DMS53 treated with DMSO at 0.1 percent for 48 hours (cell line): ENCODE results near the gene SGPP1.
"Not testable (repeated sequence)": the region's sequence is repeated elsewhere in the genome, so short reads cannot be mapped to it uniquely, and the experiment has no call there.

ENCODE experiments used
- DNase-seq: peaks from one replicate; lab custom pipeline; 2025; ENCODE audit not compliant: unreplicated experiment; lab: John Stamatoyannopoulos, UW

SGPP1 gene

GRCh38 chr14:63726499-63726898 is 1.4 kb downstream of the SGPP1 start:
- DNase-seq, result no peak

DNA sequence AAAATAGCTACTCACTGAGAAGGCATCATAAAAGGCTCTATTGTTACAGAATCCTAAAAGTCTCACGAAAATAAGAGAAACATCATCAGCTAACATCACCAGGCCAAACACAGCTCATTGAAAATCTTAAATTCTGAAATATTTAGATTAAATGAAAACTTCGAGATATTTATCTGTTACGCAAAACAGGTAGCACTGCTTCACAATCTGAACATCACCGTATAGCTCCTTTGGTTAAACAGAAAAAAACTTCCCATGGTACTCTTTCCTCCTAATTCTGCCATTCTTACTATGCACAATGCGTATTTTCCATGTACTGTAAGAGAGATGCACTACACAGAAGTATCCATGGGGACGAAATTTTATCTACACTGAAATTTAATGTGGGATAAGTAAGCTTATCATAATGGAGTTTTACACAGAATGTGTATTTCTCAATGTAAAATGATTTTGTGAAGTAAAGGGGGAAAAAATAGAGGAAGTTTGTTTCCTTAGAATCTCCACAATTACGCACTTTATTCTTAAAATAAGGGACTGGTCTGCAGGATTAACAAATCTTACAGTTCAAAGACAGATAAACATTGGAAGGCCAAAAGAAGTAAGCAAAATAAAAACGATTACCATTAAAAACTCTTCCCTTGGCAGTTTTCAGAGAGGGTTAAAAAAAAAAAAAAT is 1.9 kb downstream of the SGPP1 start:
- no peak for DNase-seq

DNA sequence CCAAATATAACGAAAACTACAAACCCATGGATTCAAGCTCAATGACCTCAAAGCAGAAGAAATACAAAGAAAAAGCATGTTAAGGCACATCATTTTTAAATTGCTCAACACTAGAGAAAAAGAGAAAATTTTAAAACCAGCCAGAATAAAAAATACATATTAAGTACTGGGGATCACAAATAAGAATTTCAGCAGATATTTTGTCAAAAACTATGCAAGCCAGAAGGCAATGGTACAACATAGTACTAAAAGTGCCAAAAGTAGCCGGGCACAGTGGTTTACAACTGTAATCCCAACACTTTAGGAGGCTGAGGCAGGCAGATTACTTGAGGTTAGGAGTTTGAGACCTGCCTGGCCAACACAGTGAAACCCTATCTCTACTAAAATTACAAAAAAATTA is 10.2 kb downstream of the SGPP1 start:
- DNase-seq, result no peak

DNA sequence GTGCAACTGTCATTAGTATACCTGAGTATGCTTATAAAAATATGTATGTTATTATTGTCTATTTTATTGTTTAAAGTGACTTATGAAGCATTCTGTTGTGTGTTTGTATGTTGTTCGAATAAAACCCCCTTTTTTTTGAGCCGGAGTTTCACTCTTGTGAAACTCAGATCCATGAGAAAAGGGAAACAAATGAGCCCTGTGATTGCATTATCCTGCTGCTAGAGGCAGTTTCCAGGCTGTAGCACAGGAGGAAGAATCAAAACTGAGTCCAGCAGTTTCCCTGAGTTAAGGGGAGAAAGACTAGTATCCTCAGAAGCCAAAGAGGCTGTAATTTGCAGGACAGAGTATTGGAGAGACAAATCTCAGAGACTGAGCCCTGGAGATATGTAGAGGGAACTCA is 12.5 kb downstream of the SGPP1 start:
- DNase-seq, result no peak

GRCh38 chr14:63713764-63714163 is 14.1 kb downstream of the SGPP1 start:
- no peak for DNase-seq

GRCh38 chr14:63713058-63713457 is 14.8 kb downstream of the SGPP1 start:
- no peak for DNase-seq

GRCh38 chr14:63712123-63712522 is 15.7 kb downstream of the SGPP1 start:
- no peak for DNase-seq

DNA sequence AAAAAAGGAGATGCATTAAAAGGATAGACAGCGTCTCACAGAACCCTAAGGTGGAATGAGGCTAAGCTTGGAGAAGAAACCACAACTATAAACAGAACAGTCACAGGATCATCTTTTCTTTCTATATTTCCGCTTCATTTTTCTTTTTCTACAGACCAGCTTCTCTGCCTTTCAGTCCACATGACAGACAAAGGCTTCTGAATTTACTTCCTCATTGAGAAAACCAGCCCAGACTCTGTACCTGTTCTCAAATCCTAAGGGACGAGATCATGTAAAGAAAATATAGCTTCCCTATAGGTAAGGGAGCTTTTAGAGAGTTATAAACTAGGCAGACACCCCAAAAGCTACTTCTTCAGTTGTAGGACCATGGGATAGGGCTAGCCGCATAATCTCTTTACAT is 17.4 kb downstream of the SGPP1 start:
- no peak for DNase-seq

DNA sequence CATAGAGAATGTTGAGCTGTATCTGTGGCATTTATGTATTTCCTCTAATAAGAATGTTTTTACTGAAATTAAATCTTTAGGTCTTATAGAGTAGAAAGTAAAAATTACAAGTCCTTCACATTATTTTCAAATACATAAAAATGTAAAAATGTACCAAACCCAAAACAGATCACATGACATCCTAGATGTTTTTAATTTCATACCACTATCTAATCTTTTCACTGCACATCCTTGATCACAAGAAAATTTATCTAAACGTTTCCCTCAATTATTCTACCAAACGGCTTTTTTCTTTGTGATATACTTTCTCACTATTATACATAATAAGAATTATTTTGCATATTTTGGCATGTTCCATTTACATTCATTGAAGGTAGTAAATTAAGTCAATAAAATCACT is 18.3 kb downstream of the SGPP1 start:
- no peak for DNase-seq

DNA sequence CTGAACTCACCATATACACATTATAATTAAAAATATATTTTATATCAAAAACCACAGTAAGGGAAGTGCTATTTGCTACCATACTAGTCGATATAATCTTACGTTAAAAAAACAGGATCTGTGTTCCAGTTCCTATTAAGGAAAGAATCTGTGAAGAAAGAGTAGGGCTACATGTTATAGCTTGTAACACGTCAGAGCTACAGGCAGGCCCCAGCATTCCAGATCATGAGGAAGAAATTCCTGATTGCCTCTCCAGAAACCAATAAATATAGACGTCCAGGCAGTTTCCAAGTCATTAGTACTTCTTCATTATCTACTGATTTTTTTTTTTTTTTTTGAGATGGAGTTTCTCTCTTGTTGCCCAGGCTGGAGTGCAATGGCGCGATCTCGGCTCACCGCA is 20.6 kb downstream of the SGPP1 start:
- no peak for DNase-seq

GRCh38 chr14:63705561-63706070 is 22.2 kb downstream of the SGPP1 start:
- DNase-seq, result no peak

- not testable (repeated sequence) for DNase-seq
Observed at GRCh38 chr14:63702530-63702929, 25.3 kb downstream of the SGPP1 start.

- no peak for DNase-seq
Observed at GRCh38 chr14:63701606-63702299, 26.1 kb downstream of the SGPP1 start.

- DNase-seq, result no peak
Observed at GRCh38 chr14:63692310-63693020, 35.4 kb downstream of the SGPP1 start.

GRCh38 chr14:63689132-63689531 is 38.7 kb downstream of the SGPP1 start:
- DNase-seq, result no peak

- no peak for DNase-seq
Observed at GRCh38 chr14:63686926-63687325, 40.9 kb downstream of the SGPP1 start.

GRCh38 chr14:63685401-63685800 is 42.5 kb downstream of the SGPP1 start:
- DNase-seq, result no peak

DNA sequence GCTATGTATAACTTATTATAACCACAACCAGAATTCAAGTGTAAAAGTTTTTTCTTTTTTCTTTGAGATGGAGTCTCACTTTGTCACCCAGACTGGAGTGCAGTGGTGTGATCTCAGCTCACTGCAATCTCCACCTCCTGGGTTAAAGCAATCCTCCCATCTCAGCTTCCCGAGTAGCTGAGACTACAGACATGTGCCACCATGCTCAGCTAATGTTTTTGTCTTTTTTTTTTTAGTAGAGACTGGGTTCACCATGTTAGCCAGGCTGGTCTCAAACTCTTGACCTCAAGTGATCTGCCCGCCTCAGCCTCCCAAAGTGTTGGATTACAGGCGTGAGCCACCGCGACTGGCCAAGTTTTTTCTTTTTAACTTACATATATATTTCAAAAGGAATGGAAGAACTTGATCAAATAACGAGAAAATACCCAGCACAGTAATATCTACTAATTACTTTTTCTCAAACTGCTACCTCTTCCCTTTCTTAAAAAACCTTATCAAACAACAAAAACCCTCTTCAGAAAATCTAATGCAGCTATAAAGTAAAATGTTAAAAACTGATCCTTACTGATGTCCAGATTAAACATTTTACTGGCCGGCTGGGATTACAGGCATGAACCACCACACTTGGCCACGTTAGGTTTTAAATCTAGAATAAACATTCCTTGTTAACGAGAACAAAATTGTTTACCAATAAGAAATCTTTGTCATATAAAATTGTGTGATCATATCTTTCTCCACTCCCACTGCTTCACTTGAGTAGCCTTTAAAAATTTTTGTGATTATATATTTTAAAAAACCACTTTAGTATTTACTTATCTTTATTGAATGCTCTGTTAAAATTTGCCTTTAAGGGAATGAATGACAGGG is 44.9 kb downstream of the SGPP1 start:
- no peak for DNase-seq

DNA sequence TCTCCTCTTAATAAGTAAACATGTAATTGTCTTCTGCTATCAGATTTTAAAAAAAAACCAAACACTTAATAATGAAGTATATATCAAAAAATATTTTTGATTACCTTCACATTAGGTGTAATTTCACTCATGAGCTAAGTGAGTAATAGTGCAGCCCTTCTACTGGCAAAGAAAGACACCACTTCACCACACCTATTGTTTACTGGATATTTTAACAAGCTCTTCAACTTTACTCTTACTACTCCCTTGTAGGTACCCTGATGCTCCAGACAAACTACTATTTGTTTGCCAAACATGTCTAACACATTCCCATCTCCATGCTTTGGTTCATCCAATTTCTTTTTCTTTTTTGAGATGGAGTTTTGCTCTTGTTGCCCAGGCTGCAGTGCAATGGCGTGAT is 49.3 kb downstream of the SGPP1 start:
- no peak for DNase-seq

DNA sequence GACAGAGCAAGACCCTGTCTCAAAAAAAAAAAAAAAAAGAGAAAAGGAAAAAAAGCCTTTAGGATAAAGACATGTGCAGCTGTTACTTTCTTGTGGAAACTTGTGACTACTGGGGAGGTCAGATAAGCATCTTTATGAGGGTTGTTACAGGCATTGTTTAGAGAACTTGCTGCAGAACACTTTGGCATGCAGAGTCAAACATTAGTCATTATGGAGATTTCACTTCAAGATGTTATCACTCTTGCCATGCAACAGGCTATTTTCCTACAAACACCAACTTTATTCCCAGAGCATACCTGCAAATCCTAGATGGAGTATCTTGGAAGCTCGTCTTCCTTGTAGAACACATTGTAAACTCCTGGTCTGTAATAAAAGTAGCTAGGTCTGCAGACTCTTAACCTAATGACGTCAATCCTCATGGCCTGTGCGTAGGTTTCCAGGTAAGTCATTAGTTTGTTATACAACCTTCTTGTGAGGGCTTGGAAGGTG is 49.9 kb downstream of the SGPP1 start:
- DNase-seq, result no peak

DNA sequence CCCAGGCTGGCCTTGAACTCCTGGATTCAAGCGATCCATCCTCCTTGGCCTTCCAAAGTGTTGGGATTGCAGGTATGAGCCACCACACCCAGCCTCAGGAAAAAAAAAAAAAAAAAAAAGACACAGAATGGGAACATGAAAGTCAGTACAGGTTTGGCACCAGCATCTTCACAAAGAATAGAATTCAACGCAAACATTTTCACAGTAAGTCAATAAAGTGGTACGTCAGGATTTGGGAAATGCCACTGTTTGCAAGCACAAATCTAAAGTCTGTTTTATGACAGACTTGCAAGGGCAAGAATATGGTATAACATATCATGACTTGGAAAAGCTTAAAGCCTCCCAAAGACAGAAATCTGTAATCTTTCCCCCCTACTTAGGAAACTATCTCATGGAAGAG is 51.2 kb downstream of the SGPP1 start:
- DNase-seq, result no peak
